Ammon's horn (tissue), 1 donor: ENCODE measurements around the gene KYNU.
"Not testable (repeated sequence)": the region's sequence is repeated elsewhere in the genome, so short reads cannot be mapped to it uniquely, and the experiment has no call there.

Experiments
- DNase-seq: peaks from one replicate; pipeline ENCODE4 v3.0.0-alpha.2; 2016; ENCODE audit warnings: low spot score

KYNU gene

DNA sequence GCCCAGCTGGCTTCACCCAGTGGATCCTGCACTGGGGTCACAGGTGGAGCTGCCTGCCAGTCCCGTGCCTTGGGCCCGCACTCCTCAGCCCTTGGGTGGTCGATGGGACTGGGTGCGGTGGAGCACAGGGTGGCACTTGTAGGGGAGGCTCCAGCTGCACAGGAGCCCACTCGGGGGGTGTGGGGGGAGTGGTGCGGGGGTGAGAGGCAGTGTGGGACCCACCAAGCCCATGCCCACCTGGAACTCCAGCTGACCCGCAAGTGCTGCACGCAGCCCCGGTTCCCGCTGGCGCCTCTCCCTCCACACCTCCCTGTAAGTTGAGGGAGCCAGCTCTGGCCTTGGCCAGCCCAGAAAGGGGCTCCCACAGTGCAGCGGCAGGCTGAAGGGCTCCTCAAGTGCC, 212.1 kb downstream of the KYNU start:
- not testable (repeated sequence) for DNase-seq
